GM19239 (cell line): ENCODE data around the gene HSD17B13.
"Not testable (repeated sequence)": the region's sequence is repeated elsewhere in the genome, so short reads cannot be mapped to it uniquely, and the experiment has no call there.

Experiments
- DNase-seq: peaks from one replicate; pipeline ENCODE4 v3.0.0; 2011; ENCODE audit warnings: low spot score; ENCODE audit not compliant: insufficient read length
- FAIRE-seq: peaks from 2 replicates; lab custom pipeline; 2011; peaks lifted over from hg19 to GRCh38; lab: Jason Lieb, UNC

Gene HSD17B13

GRCh38 chr4:87321888-87322287 is 794 bp downstream of the HSD17B13 start:
- DNase-seq (no peak), FAIRE-seq (no peak)

DNA sequence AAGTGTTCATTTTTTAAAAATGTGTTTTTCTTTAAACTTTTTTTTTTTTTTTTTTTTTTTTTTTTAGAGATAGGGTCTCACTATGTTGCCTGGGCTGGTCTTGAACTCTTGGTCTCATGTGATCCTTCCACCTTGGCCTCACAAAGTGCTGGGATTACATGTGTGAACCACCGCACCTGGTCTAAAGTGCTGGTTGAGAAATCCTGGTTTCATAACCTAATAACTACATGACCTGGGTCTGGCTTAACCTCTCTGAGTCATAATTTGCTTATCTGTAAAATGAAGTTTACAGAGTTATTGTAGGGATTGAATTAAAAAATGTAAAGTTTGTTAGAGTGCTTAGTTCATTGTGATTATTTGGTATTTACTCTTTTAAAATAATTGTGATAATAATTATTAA is 5.2 kb downstream of the HSD17B13 start:
- DNase-seq: no peak

DNA sequence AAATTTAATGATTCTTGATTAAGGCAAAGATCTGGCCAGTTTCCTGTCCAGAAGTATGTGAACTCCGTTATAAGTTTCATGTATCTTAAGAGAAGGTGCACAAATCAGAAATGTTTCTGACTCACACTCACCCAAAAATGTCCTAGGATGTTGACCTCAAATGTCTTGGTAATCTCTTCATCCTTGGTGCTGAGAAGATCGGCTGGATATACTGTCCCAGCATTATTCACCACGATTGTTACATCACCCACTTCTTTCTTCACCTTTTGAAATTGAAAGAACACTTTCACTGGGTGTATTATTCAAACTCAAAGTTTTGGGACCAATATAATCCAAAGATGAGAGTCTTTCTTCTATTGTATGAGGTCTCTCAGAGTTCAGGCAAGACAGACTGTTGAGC is 5.7 kb downstream of the HSD17B13 start:
- no peak for DNase-seq
- no peak for FAIRE-seq

More for the DNA sequence above, 5.2 kb downstream of the HSD17B13 start:
- no peak for FAIRE-seq

GRCh38 chr4:87315000-87315399 is 7.7 kb downstream of the HSD17B13 start:
- FAIRE-seq, DNase-seq: not testable (repeated sequence)

DNA sequence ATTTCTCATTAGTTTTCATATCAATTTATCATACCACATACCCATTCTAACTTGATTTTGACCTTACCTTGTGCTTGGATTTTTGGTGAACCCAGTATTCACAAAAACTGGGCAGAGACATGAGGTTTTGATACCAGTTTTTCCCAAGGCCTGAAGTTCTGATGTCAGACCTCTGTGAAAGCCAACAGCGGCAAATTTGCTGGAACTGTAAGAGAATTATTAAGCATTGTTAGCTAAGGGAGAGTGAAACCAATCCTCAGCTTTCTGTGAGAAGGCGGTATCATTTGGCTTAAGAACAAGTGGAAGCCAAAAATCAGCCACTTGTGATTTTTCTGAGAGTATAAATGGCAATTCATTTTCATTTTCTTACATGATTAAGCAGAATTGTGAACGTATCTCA is 8.9 kb downstream of the HSD17B13 start:
- FAIRE-seq (no peak), DNase-seq (no peak)

- no peak for FAIRE-seq
- no peak for DNase-seq
These were observed 11.0 kb downstream of the HSD17B13 start for GRCh38 chr4:87311684-87312083.

- FAIRE-seq (no peak), DNase-seq (no peak)
These were observed 11.9 kb downstream of the HSD17B13 start for GRCh38 chr4:87310691-87311335.

- DNase-seq: no peak
- FAIRE-seq: no peak
These were observed 13.1 kb downstream of the HSD17B13 start for GRCh38 chr4:87309625-87310024.

GRCh38 chr4:87306056-87306455 is 16.6 kb downstream of the HSD17B13 start:
- DNase-seq: no peak
- no peak for FAIRE-seq

DNA sequence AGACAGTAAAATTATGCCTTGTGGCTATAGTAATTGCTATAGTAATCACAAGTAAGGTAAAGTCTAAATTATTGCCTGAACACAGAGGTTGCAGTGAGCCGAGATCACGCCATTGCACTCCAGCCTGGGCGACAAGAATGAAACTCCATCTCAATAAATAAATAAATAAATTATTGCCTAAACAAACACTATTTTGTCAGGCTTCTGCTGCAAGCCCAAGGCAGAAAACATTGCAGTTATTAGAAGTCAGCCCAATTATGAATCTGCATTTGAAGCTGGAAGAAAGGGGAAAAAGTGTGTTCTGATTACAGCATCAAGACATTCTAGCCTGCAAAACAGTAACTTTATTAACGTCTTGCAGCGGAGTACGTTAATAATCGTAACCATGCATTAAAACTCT is 17.1 kb downstream of the HSD17B13 start:
- FAIRE-seq (no peak), DNase-seq (no peak)

- DNase-seq (no peak), FAIRE-seq (no peak)
These were observed 17.8 kb downstream of the HSD17B13 start for GRCh38 chr4:87304745-87305432.

DNA sequence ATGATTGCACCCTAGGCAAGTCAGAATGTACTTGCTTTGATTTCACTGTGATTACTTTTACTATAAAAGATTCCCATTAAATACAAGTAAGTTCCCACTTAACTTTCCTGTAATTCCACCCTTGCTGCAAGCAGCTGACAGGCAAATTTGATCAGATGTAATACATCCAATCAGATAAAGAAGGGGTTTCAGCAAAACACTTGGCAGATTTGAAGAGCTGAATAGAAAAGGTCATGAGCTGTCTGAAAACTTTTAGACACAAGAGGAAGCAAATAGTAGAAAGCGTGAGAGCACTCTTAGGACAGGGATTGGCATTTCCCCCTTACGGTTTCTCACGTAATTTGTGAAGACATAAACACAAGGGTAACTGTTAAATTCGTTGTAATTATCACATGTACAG is 22.8 kb downstream of the HSD17B13 start:
- FAIRE-seq: no peak

GRCh38 chr4:87298362-87298761 is 24.3 kb downstream of the HSD17B13 start:
- DNase-seq (no peak), FAIRE-seq (no peak)

More for the DNA sequence above, 22.8 kb downstream of the HSD17B13 start:
- DNase-seq: no peak

DNA sequence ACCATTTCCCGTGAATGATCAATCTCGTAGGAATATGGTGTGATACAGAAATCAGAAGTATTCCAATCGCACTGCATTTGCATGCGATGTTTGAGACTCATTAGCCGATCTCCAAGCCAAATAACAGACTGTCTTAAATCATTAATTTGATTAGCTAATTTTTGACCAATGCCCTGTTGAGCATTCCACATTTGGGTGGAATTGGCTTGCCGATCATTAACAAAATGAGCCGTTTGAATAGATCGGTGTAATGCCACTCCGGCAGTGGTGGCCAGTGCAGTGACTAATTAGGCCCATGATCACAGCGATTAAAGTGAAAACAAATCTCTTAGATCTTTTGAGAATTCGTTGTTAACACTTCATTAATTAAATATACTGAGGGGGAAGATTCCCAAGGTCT is 27.8 kb downstream of the HSD17B13 start:
- not testable (repeated sequence) for DNase-seq, FAIRE-seq

DNA sequence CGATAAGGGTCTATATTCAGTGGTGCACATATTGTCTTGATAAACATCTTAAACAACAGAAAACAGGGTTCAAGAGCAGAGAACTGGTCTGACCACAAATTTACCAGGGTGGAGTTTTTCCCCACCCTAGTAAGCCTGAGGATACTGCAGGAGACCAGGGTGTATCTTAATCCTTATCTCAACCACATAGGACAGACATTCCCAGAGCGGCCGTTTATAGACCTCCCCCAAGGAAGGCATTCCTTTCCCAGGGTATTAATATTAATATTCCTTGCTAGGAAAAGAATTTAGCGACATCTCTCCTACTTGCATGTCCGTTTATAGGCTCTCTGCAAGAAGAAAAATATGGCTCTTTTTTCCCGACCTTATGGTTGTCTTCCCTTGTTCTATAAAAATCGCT is 28.8 kb downstream of the HSD17B13 start:
- FAIRE-seq, DNase-seq: not testable (repeated sequence)

DNA sequence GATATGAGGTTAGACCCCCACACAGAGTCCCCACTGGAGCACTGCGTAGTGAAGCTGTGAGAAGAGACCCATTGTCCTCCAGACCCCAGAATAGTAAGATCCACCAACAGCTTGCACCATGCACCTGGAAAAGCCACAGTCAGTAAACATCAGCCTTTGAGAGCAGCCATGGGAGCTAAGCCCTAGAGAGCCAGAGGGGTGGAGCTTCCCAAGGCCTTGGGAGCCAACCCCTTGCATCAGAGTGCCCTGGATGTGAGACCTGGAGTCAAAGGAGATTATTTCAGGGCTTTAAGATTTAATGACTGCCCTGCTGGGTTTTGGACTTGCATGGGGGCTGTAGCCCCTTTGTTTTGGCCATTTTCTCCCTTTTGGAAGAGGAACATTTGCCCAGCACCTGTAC is 35.7 kb downstream of the HSD17B13 start:
- DNase-seq (no peak), FAIRE-seq (no peak)

GRCh38 chr4:87284268-87284667 is 38.4 kb downstream of the HSD17B13 start:
- DNase-seq, FAIRE-seq: not testable (repeated sequence)

DNA sequence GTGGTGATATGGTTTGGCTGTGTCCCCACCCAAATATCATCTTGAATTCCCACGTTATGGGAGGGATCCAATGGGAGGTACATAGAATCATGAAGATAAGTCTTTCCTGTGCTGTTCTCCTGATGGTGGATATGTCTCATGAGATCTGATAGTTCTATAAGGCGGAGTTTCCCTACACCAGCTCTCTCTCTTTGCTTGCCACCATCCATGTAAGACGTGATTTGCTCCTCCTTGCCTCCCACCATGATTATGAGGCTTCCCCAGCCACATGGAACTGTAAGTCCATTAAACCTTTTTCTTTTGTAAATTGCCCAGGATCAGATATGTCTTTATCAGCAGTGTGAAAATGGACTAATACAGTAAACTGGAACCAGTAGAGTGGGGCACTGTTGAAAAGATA is 39.5 kb downstream of the HSD17B13 start:
- DNase-seq: no peak
- no peak for FAIRE-seq

DNA sequence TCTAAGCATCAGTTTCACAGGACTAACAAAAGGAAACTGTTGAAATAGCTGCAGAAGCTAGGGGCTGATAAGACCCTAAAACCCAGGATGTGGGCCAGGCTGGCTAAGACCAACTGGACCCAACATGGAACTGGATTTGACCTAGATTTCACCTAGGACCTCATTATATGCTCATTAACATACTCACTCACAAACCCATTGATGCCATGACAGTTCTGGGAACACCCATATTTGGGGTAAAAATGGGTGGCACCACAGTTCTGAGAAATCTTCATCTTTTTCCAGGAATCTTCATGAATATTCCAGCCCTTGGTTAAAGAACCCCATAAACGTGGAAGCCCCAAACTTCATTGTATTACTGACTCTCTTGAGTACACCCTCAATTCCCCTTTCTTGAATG is 41.1 kb downstream of the HSD17B13 start:
- no peak for FAIRE-seq
- DNase-seq: no peak

DNA sequence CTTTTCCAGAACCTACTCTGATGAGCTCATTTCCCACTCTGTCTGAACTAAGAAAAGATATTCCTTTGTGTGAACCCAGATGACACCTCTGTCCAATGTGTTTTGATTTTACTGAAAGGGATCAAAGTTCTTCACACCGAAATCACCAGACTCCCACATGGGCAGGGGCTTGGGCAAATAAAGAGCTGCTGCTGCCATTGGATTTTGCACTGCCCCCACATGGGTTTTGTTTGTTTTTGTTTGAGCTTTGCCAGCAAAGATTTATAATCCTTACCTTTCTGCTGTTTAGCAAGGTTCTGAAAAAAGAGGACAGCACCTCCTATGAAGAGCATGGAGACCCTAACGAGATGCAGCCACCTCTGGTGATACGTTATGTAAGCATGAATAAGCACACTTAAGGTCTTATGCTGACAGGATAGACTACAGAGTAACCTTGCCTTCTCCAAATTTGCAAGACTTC is 44.3 kb downstream of the HSD17B13 start:
- FAIRE-seq (no peak), DNase-seq (no peak)

GRCh38 chr4:87275311-87275710 is 47.4 kb downstream of the HSD17B13 start:
- no peak for FAIRE-seq
- DNase-seq: no peak

DNA sequence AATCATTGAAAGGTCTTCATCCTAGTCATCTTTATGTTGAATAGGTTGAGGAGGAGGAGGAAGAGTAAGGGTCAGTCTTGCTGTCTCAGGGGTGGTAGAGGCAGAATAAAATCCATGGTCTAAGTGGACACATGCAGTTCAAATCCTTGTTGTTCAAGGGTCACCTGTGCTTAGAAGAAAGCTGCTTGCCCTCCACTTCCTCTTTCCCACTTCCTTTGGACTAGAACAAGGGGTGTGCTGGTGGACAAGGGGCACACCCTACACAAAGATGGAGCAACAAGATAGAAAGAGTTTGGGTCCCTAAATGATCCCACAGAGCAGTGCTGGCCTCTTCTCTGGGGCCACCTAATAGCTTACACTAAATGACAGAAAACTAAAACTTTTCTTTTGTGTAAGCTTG is 47.9 kb downstream of the HSD17B13 start:
- DNase-seq (no peak), FAIRE-seq (no peak)
